Liver (tissue), 9 donors: ENCODE measurements around the gene LIM2. TPM values are rescaled to one million over a fixed set of nuclear protein-coding genes. Genes with fewer than 3 reads are reported as not detected.

ENCODE experiments used
- DNase-seq: peaks from one replicate; pipeline ENCODE4 v3.0.0-alpha.2; 2017; ENCODE audit warnings: low spot score
- H3K27ac ChIP-seq, 2 donors: one replicate each; pipeline ENCODE4 v1.7.0; 2013; ENCODE audit warnings: inconsistent platforms in 2 of 2, low read length in 2 of 2, control low read depth in 1 of 2, low read depth in 1 of 2, mild to moderate bottlenecking in 1 of 2
- H3K27me3 ChIP-seq, 4 donors: one replicate each; pipeline versions ENCODE4 v1.6.1 to v1.7.0; 2013; ENCODE audit warnings: low read length in 3 of 4, inconsistent platforms in 1 of 4, mild to moderate bottlenecking in 1 of 4, moderate library complexity in 1 of 4; ENCODE audit not compliant: control insufficient read depth in 4 of 4, insufficient read depth in 4 of 4
- H3K36me3 ChIP-seq, 4 donors: one replicate each; pipeline versions ENCODE4 v1.6.1 to v1.7.0; 2013; ENCODE audit warnings: low read length in 3 of 4, mild to moderate bottlenecking in 3 of 4, low read depth in 1 of 4, moderate library complexity in 1 of 4; ENCODE audit not compliant: control insufficient read depth in 4 of 4, insufficient read depth in 3 of 4
- H3K4me1 ChIP-seq, 4 donors: one replicate each; pipeline versions ENCODE4 v1.6.1 to v1.7.0; 2013; ENCODE audit warnings: low read length in 3 of 4, mild to moderate bottlenecking in 3 of 4, moderate library complexity in 1 of 4; ENCODE audit not compliant: control insufficient read depth in 4 of 4, insufficient read depth in 4 of 4
- H3K4me3 ChIP-seq, 3 donors: one replicate each; pipeline versions ENCODE4 v1.6.1 to v1.7.0; 2013; ENCODE audit warnings: low read length in 3 of 3, control low read depth in 1 of 3, low read depth in 1 of 3, mild to moderate bottlenecking in 1 of 3
- H3K9ac ChIP-seq, 2 donors: one replicate each; pipeline ENCODE4 v1.7.0; 2013; ENCODE audit warnings: low read length in 2 of 2, mild to moderate bottlenecking in 2 of 2, moderate library complexity in 2 of 2, control low read depth in 1 of 2, low read depth in 1 of 2
- H3K9me3 ChIP-seq, 4 donors: one replicate each; pipeline versions ENCODE4 v1.6.1 to v1.7.0; 2013; ENCODE audit warnings: low read length in 3 of 4; ENCODE audit not compliant: control insufficient read depth in 4 of 4
- ATF3 ChIP-seq: IDR thresholded peaks from 2 replicates; pipeline ENCODE4 v1.6.1; 2016; ENCODE audit warnings: antibody characterized with exemption
- CTCF ChIP-seq: fragments of 150-350 bp; IDR thresholded peaks from 2 replicates; pipeline ENCODE4 v1.5.1; 2017; ENCODE audit warnings: improper control_type of control experiment, low read depth, low read length; ENCODE audit not compliant: missing input control
- EGR1 ChIP-seq, 2 donors: IDR thresholded peaks; 2 replicates each; pipeline ENCODE4 v1.6.1; 2016 to 2018; ENCODE audit warnings: antibody characterized with exemption in 2 of 2, low read depth in 2 of 2
- FOXA1 ChIP-seq: IDR thresholded peaks from 2 replicates; pipeline ENCODE4 v1.6.1; 2016; ENCODE audit warnings: antibody characterized with exemption
- FOXA2 ChIP-seq: IDR thresholded peaks from 2 replicates; pipeline ENCODE4 v1.6.1; 2016; ENCODE audit warnings: antibody characterized with exemption
- GABPA ChIP-seq, 2 donors: IDR thresholded peaks in 1 of 2; conservative IDR thresholded peaks in 1 of 2; 2 replicates each; pipeline ENCODE4 v1.6.1; 2016; ENCODE audit warnings: antibody characterized with exemption in 2 of 2, mild to moderate bottlenecking in 1 of 2, moderate library complexity in 1 of 2
- HNF4A ChIP-seq, 2 donors: conservative IDR thresholded peaks; 2 replicates each; pipeline ENCODE4 v1.6.1; 2016; ENCODE audit warnings: antibody characterized with exemption in 2 of 2, mild to moderate bottlenecking in 2 of 2
- HNF4G ChIP-seq: IDR thresholded peaks from 2 replicates; pipeline ENCODE4 v1.6.1; 2016; ENCODE audit warnings: antibody characterized with exemption
- JUND ChIP-seq, 2 donors: IDR thresholded peaks; 2 replicates each; pipeline ENCODE4 v1.6.1; 2016; ENCODE audit warnings: antibody characterized with exemption in 2 of 2
- MAX ChIP-seq: IDR thresholded peaks from 2 replicates; pipeline ENCODE4 v1.6.1; 2016; ENCODE audit warnings: antibody characterized with exemption
- NR2F2 ChIP-seq: IDR thresholded peaks from 2 replicates; pipeline ENCODE4 v1.6.1; 2016; ENCODE audit warnings: antibody characterized with exemption
- RAD21 ChIP-seq, 2 donors: IDR thresholded peaks; 2 replicates each; pipeline ENCODE4 v1.6.1; 2016; ENCODE audit warnings: antibody characterized with exemption in 2 of 2, mild to moderate bottlenecking in 2 of 2
- REST ChIP-seq: IDR thresholded peaks from 2 replicates; pipeline ENCODE4 v1.6.1; 2016; ENCODE audit warnings: antibody characterized with exemption, mild to moderate bottlenecking
- RXRA ChIP-seq, 2 donors: IDR thresholded peaks; 2 replicates each; pipeline ENCODE4 v1.6.1; 2017 to 2018; ENCODE audit warnings: antibody characterized with exemption in 2 of 2, mild to moderate bottlenecking in 1 of 2
- SP1 ChIP-seq: IDR thresholded peaks from 2 replicates; pipeline ENCODE4 v1.6.1; 2018; ENCODE audit warnings: antibody characterized with exemption, mild to moderate bottlenecking
- TAF1 ChIP-seq: conservative IDR thresholded peaks from 2 replicates; pipeline ENCODE4 v1.6.1; 2016; ENCODE audit warnings: antibody characterized with exemption, mild to moderate bottlenecking
- ZBTB33 ChIP-seq: IDR thresholded peaks from 2 replicates; pipeline ENCODE4 v1.6.1; 2016; ENCODE audit warnings: antibody characterized with exemption
- whole genome bisulfite sequencing: extraction: QIAGEN DNeasy Blood & Tissue Kit; methylation state at CpG from one replicate; pipeline ENCODE4 v1.1.7; 2013; 5-methylcytosine and 5-hydroxymethylcytosine counted together
- polyA plus RNA-seq, 2 donors: library from polyadenylated mRNA; stranded (reverse) in 1 of 2; unstranded in 1 of 2; fragments of 200-250 nt in 1 of 2; fragments of >200 nt in 1 of 2; fragmentation: Nextera tagmentation in 1 of 2; extraction: Ambion mirVana in 1 of 2; gene quantifications; one replicate each; pipeline versions ENCODE4 v1.2.1 to v1.2.3, GENCODE V29; 2013 to 2015
- total RNA-seq, 2 donors: library from RNA; depleted of rRNA; stranded (reverse); fragments of >200 nt; gene quantifications; one replicate each; pipeline ENCODE4 v1.2.3, GENCODE V29; 2014
- donor health status: healthy.
- donor health status: healthy.
- donor health status: healthy.
- donor health status: healthy.
- donor health status: healthy.

Gene LIM2
- total and polyA plus RNA-seq, 4 donors = not detected

GRCh38 chr19:51361239-51361638 lies 26.5 kb downstream of the LIM2 start:
- no peak for DNase-seq
- H3K27me3 ChIP-seq = no peaks in the 10 kb centered on the region
- peaks cover 7 to 57% (median 30%) of the 10 kb centered on the region in 4 donors for H3K4me1 ChIP-seq
- no peaks in the 10 kb centered on the region for H3K9me3 ChIP-seq
- 91% methylated on average over 13 of the region's 13 CpGs for WGBS
- TF ChIP-seq TAF1 (no peak), CTCF (no peak), HNF4G (no peak), FOXA2 (no peak), HNF4A (conservative IDR thresholded peaks at IDR 0.05) (no peak), SP1 (no peak), MAX (no peak), EGR1 (IDR thresholded peaks at IDR 0.05; ENCODE audit: low read depth in 2 of 2) (no peak), GABPA (IDR thresholded peaks at IDR 0.05 in 1 of 2, conservative IDR thresholded peaks at IDR 0.05 in 1 of 2) (no peak), RAD21 (IDR thresholded peaks at IDR 0.05) (no peak), RXRA (IDR thresholded peaks at IDR 0.05) (no peak), JUND (IDR thresholded peaks at IDR 0.05) (no peak), NR2F2 (no peak), ZBTB33 (no peak)
- no peaks in the 10 kb centered on the region for H3K36me3 ChIP-seq
- no peak overlapping the region for H3K9ac ChIP-seq
- H3K27ac ChIP-seq = peak overlapping the region; percentile 0 to 32
- no peak overlapping the region for H3K4me3 ChIP-seq

GRCh38 chr19:51359294-51359693 lies 28.5 kb downstream of the LIM2 start:
- Histone ChIP-seq H3K27ac (peak overlapping the region; percentile 13 to 25), H3K9ac (no peak overlapping the region), H3K4me3 (no peak overlapping the region), H3K9me3 (no peaks in the 10 kb centered on the region), H3K36me3 (no peaks in the 10 kb centered on the region), H3K27me3 (no peaks in the 10 kb centered on the region), H3K4me1 (peaks cover 9 to 52% (median 26%) of the 10 kb centered on the region in 4 donors)
- TF ChIP-seq RAD21 (IDR thresholded peaks at IDR 0.05) (no peak), ATF3 (no peak), MAX (no peak), SP1 (no peak), JUND (IDR thresholded peaks at IDR 0.05) (no peak), FOXA1 (no peak), TAF1 (no peak), HNF4G (no peak), CTCF (no peak), ZBTB33 (no peak), RXRA (IDR thresholded peaks at IDR 0.05) (no peak), NR2F2 (no peak), FOXA2 (no peak), GABPA (IDR thresholded peaks at IDR 0.05 in 1 of 2, conservative IDR thresholded peaks at IDR 0.05 in 1 of 2) (no peak), REST (no peak)
- WGBS = 97% methylated on average over 4 of the region's 4 CpGs
- no peak for DNase-seq
